Activated CD8-positive, alpha-beta memory T cell treated with anti-CD3 and anti-CD28 coated beads for 1 hour (primary cell): Measurements from ENCODE around the gene MARCHF3.
"Not testable (repeated sequence)": the region's sequence is repeated elsewhere in the genome, so short reads cannot be mapped to it uniquely, and the experiment has no call there.

Source experiments
- DNase-seq, 2 donors: peaks; one replicate each; pipeline ENCODE4 v3.0.0-alpha.2; 2020; ENCODE audit warnings: low read depth in 1 of 2; ENCODE audit errors: extremely low read depth in 1 of 2

The MARCHF3 gene

DNA sequence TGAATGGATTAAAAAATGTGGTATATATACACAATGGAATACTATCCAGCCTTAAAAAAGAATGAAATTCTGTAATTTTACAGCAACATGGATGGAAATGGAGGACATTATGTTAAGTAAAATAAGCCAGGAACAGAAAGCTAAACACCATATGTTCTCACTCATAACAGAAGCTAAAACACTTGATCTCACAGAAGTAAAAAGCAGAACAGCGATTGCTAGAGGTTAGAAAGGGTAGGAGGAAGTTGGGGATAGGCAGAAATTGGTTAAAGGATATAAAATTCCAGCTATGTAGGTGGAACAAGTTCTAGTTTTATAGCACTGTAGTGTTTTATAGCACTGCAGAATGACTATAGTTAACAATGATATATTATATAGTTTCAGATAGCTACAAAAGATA lies 15.8 kb downstream of the MARCHF3 start:
- DNase-seq = no peak

DNA sequence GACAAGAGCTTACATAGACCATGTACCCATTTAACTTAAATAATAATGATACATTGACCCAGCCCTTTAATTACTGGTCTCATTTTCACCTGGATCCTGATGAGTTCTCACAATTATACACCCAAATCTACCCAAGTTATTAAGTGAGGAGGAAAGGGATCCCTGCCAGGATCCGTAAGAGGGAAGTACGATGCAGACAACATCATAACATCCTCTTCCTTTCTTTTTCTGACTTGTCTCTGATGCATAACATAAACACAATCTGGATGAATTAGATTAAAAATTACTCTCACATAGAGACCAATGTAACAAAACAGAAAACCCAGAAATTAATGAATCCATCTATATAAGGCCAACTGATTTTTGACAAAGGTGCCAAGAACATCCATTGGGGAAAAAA lies 17.0 kb downstream of the MARCHF3 start:
- no peak for DNase-seq

DNA sequence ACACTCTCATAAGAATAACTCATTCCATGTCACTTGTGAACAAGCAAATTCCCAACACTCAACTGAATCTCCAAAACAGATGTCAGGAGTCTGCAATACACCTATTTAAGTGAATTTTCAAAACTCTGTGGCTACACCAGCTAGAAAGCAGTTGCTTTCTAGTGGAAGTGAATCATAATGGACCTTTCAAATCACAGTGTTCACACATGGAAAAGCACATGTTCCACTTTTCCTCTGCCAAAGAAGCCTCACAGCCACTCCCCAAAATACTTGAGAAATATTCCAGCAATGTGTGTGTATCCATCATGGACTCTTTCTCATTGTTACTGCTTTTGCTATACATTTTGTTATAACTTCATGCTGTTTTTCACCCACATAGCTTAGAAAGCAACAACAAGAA lies 17.4 kb downstream of the MARCHF3 start:
- DNase-seq = no peak

DNA sequence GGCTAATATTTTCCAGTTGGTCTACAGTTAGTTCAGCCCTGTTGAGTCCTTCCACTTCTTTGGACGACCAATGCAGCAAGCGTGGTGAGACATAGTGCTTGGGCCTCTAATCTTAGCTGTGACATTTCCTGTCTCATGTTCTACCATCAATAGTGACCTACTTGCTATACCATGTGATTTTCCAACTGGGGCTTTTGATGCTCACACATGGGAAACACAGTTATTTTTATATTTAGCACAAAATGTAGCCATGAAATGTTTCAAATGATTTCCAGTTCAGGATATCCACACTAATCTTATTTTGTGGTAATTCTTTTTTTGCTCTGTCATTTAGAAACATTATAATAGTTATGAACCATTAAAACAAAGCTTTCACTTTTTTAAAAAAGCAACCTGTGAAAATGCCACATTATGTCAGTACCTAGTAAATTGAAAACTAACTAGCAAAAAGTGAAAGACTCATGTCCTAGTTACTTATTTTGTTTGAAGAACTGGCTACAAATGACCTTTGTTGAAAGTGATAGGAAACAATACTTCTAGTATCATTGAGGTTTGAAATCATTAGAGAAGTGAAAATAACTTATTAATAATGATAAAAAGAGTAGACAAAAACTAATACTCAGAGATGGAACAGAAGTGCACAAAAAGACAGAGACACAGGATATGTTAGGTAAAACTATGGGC lies 18.3 kb downstream of the MARCHF3 start:
- no peak for DNase-seq

DNA sequence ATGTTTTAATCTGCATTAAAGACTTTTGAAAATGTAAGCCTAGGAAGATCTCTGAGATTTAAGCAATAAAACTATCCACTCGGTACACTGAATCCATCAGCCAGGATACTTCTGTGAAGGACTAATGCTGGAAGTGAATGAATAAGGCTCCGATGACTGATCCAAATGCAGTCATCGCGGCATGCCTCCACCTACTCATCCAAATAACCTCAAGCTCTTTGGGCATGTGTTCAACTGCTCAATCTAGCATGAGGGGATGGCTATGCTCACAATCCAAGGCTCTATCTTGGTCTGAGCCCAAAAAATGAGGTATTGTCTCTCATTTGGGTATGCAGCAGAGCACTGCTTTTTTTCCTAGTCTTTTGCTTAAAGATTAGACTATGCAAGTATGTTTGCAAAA lies 19.2 kb downstream of the MARCHF3 start:
- DNase-seq = no peak

DNA sequence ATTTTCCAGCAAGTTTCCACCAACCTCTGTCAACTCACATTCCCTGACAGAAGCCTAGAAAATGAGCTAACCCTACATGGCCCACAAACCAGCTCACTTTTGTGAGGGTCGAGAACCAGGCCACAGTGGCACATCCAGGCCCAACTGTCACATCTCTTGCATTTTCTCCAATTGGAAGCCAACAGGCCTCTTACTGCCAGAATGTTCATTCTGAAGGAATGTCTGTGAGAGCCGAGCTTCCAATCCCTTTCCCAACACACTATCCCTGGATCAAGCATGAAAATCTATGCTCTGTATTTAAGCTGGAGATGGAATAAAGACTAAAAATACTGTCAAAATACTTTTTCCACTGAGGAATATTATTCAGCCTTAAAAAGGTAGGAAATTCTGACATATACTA lies 20.0 kb downstream of the MARCHF3 start:
- no peak for DNase-seq

DNA sequence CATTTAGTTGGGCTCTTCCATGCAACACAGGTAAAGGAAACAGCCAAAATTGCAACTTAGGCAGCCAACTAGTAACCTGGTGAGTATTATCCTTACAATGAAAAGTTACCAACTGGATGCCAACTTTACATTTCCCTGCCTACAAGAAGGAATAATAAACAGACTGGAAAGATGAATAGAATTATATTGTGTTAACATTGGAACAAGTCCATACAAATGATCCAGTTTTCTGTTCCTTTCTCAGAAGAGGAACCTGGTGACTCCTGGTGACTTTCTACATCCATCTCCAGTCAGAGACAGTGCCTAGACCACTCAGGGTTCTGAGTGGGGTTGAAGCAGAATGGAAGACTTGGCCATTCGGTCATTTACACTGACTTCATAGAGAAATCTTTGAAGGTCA lies 20.6 kb downstream of the MARCHF3 start:
- no peak for DNase-seq

DNA sequence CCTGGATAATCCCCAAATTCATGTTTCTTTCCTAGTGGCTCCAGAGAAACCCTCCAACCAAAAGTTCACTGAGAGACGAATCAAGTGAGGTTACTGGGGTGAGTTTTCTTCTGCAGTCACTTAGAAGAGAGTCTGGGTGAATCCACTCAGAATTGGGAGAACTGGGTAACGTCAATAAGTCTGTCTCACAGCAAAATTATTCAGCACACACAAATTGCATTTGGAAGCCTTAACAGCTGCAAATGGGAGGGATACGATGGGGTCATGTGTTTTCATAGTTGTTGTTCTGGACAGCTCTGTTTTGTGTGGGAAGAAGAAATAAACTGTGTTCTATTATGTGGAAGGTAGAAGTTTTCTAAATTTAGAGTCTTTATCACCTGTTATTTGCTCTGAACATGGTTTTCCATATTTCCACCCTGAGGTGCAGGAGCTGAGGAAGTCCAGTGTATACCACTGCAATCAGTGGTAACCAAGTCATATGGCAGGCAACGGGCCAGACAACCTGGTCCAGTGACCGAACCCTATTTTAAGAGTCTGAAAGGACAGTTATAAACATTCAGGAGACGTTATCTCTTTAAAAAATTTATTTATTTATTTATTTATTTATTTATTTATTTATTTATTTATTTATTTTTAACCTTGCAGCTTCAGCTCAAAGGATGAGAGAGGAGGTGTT lies 21.9 kb downstream of the MARCHF3 start:
- DNase-seq = no peak

DNA sequence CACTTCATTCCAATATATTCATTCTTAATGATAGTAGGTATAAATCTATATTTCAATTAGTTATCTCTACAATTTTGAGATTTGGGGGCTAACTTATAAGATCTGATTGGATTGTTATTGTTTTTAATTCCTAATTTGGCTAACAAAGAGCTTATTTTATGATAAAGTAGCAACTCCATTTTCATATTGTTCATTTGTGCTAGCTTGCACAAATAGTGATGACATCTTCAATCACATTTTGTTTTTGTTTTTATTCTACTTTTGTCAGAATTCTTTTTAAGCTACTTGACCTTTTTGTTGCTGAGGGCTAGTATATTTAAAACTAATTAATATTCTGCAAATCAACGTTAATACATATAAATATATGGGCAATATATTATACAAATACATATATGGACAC lies 22.8 kb downstream of the MARCHF3 start:
- DNase-seq = no peak

DNA sequence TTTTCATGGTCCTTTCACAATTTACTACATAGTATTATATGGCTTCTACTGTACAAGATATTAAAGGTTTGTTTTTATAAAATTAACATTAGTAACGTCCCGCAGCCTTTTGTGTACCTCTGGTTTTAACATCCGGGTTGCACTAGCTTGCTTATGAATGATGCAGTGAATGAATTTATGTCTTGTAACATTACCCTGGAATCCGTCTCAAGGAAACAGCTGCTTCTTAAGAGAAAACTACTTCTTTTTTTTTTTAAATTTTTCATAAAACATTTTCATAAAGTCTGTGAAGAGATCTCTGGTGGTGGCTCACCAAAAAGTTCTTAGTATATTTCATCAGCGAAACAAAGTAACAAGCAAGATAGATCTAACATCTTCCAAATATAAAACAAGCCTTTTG lies 23.6 kb downstream of the MARCHF3 start:
- no peak for DNase-seq

DNA sequence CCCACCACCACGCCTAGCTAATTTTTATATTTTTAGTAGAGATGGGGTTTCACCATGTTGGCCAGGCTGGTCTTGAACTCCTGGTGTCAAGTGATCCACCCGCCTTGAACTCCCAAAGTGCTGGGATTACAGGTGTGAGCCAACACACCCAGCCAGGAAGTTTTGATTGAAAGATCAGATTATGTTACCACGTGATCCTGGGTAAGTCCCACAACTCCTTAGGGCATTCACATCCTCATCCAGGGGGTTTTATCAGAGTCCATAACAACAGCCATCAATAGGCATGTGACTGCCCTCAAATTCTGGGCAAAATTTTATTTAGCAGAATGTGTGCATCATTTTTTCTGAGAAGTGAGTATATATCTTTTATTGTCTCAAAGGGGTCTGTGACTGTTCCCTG lies 25.1 kb downstream of the MARCHF3 start:
- DNase-seq = not testable (repeated sequence)

DNA sequence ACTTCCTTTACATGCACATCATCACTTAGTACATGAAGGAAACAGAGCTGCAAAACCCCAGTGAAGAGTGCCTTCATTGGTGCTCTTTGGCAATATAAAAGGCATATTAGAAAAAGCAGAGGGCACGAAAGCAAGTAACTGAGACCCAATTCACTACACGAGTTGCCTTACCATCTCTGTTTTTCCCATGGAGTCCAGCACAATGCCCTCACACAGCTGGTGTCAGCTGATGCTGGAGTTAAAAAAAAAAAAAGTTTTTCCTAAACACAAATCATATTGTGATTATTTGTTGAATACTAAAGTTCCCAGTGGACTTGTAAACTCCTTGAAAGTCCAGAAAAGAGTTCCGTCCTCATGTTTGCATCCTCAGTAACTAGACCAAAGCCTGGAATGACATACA lies 25.6 kb downstream of the MARCHF3 start:
- no peak for DNase-seq

DNA sequence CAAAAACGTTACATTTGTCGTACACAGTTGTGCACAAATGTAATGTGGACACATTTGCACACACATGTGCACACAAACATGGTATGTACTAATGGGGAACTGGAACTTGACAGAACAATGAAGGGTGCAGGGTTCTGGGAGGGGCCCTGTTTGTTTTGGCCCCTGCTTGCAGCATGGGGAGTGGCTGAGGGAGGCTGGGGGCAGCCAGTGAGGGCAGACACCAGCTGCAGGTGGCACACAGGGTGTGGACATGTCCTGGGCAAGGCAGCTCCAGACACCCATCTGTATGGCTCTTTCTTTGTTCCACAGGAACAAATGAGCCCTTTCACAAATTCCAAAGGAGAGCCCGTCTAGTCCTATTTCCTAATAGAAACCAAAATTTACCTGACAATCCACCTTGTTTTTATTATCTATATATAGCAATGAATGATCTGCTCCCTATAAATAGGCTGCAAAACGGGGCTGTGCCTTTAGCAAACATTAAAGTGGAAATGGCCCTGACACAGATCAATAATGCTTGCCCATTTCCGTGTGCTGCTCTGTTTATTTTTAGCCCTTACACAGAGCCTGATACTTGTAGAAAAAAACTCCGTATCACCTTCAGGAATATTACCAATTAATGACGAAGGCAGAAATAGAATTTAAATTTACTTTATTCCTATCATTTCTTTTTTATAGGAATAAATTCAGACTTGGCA lies 26.4 kb downstream of the MARCHF3 start:
- DNase-seq = no peak

DNA sequence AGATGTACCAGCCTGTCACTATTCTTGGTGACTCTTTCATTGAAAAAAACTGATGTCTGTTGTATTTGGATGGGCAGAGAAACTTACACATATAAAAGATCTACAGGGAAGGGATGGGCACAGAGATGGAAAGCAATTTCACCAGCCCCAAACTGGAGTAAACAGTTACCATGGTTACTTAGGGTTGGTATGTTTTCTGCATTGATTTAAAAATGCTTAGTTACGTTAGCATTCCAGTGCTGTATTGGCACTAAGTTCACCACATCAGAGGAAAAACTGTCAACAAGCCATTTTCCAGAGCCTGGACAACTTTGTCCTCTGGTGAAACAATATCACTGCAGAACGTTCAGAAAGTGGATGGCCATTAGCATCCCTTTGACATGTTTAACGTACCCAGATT lies 28.0 kb downstream of the MARCHF3 start:
- no peak for DNase-seq

DNA sequence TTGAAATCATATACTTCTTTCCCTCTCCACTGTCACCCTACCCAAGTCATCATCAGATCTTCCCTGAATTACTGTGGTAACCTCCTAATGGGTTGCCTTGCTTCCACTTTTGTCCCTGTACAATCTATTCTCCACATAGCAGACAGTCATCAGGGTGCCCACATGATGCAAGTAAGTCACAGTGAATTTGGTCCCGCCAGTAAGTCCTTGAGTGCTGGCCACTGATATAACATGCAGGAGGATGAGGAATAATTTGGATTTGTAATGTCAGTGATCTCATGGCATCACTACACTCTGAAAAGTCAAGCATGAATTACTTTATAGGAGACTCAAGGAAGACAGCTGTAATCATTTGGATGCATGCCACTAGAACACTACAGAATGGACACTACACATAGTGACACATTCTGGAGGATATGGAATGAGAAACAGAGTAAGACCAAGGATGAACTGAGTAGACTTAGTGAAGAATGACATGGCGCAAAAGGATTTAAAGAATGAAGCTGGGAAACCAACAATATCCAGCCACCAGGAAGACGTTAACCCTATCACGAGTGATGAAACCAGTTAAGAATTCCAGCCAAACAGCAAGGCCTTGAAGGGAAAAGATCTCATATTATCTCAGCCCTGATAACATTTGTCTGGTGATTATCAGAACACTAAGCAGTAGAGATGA lies 28.6 kb downstream of the MARCHF3 start:
- no peak for DNase-seq

DNA sequence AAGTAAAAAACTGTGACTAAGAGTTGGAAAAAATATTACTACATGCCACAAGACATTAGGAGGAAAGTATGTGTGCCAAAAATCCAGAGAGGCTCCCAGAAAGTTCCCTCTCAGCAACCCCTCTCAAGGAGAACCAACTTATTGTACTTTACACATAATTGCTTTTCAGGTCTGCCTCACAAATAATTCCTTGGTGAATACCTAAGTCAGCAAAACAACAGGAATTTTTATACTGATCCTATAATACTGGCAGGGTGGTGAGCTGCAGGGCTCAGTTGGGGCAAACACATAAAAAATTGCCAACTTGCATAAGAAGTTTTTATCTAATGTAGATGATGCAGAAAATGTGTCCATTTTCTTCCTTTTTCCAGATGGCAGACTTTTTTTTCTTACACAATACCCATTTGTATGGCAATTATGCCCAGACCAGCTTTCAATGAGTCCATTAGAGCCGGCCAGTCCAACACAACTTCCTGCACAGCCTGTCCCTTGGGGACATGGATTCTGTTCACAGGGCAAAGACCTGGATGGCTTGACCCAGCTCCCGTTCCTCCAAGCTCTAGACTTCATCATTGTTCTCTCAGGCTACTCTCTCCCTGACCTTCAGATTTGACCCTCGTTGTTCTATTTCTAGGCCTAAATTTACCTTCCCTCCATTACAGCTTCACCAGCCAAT lies 31.3 kb downstream of the MARCHF3 start:
- no peak for DNase-seq

DNA sequence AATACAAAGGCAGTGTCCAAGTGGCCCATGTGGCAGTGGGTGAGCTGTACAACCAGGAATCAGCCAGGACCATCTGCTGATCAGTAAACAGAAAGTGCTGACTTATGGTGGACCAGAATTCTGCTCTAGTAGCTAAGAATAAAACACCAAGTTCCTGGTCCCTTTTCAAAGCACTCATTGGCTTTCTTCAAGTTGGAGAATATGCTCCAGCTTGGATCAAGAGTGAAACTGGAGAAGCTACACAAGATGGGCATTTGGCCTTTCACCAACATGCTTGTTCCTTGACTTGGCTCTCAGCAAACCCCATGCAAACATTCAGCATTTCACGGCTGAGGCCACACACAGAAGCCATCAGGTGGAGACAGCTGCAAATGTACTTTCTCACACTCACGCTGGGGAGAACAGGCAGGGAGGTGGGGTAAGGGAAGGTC lies 32.1 kb downstream of the MARCHF3 start:
- no peak for DNase-seq

DNA sequence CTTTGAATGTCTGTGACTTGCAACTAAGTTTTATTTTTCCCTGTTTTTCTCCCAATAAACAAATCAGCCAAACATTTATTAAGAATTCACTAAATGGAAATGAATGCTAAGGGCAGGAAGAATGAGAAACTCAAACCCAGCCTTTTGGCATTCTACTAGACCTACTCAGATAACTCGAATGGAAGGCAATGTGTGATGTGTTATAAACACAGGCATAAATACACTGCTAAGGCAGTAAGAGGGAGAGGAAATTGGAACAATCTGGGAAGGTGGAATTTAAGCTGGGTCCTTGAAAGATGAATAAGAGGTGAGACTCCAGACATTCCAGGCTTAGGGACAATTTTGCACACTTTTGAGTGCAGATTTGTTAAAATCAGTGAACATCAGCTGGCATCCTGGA lies 34.7 kb downstream of the MARCHF3 start:
- DNase-seq = no peak

DNA sequence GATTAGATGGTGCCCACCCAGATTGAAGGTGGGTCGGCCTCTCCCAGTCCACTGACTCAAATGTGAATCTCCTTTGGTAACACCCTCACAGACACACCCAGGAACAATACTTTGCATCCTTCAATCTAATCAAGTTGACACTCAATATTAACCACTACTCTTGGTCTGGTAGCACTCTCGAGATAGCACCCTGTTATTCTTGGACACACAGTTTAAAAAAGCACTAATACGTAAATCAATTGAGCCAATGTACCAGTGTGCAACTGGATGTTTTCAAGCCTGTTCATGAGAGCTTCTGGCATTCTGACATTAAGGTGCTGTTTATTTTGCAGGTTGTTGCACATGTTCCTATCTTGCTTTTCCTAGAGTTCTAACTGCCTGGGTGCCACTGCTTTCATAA lies 35.3 kb downstream of the MARCHF3 start:
- DNase-seq = no peak

DNA sequence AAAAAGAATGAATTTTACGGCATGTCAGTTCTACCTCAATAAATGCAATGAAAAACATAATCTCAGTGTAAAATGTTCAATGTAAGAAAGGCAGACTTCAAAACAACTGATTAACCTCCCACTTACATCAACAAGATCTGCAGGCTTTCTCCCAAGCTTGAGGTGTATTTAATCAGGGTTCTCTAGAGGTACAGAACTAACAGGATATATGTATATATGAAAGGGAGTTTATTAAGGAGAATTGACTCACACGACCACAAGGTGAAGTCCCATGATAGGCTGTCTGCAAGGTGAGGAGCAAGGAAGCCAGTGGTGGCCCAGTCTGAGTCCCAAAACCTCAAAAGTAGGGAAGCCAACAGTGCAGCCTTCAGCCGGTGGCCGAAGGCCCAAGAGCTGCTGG lies 35.9 kb downstream of the MARCHF3 start:
- no peak for DNase-seq

DNA sequence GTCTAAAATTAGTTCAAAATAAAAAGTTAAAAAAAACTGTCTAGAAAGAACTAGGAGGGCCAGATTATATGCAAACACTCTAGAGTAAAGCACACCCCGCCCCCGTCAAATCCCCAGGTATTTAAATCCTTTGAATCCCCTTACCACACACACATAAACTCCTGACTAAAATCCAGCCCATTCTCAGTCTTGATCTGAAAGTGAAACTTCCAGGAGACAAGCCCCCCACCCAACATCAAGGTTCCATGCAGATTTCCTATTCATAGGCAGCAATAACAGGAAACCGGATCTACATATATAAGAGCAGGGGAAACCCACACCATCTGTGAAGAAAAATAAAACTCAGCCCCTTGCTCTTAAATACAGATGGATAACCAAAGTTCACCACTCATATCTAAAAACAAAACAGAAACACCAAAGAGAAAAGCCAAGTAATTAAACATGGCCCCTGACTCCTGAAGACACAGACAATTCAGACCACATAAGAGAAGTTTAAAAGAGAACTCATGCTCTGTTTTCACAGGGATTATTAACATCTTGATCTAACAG lies 42.3 kb downstream of the MARCHF3 start:
- no peak for DNase-seq
